ENCODE data around the gene LMCD1.

Gene LMCD1

DNA sequence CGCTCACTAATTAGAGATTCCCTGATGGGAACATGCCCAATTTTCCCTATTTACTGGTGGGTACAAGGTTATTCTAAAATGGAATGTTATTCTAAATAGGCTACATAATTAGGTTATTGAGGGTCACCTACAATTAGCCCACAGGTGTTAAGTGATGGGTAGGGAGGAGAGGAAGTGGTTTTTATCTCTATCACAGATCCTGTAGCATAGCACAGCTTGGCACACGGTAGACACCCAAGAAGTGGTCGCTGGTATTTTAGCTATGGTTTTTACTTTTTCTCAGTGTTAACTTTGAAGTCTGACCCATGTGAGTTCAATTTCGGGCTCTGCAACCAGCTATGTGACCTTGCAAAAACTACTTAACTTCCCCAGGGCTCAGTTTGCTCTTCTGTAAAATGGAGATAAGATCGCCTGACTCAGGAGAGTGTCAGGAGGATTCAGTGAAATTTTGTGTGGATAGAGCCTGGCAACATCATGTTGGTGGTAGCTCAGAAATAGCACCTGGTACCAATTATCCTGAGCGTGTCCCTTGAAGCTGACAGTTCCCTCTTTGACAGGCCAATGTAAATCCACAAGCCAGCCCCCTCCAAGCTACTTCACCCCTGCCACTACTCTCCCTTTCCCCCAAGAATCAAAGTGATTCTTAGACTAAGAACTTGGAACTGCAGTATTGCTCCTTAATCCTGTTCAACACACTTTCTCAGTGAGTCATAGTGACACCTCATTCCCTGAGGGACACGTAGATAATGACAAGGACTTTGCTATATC, 8.7 kb upstream of the LMCD1 start:
- peak; percentile 55 for DNase-seq (ENCODE audit: low read depth)

DNA sequence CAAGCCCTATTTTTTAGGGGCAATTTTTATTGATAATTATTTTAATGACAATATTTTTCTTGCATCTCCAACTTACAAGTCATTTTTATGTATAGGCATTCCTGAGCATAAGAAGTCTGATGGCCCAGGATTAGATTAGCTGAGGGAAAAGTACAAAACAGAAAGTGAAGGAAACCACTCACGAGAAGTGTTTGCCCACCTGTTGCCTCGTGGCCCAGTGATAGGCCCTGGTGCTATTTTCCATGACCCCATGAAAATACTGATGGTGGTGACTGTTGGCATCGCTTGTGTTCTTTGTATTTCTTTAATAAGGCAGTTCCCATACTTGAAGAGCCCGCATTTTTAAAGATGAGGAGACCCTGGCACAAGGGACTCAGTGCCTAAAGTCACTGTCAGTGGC, 7.9 kb upstream of the LMCD1 start:
- no peak overlapping the region for H3K4me3 ChIP-seq (ENCODE audit: control insufficient read depth, low read depth, low read length)
- TF ChIP-seq, protein P1, sequence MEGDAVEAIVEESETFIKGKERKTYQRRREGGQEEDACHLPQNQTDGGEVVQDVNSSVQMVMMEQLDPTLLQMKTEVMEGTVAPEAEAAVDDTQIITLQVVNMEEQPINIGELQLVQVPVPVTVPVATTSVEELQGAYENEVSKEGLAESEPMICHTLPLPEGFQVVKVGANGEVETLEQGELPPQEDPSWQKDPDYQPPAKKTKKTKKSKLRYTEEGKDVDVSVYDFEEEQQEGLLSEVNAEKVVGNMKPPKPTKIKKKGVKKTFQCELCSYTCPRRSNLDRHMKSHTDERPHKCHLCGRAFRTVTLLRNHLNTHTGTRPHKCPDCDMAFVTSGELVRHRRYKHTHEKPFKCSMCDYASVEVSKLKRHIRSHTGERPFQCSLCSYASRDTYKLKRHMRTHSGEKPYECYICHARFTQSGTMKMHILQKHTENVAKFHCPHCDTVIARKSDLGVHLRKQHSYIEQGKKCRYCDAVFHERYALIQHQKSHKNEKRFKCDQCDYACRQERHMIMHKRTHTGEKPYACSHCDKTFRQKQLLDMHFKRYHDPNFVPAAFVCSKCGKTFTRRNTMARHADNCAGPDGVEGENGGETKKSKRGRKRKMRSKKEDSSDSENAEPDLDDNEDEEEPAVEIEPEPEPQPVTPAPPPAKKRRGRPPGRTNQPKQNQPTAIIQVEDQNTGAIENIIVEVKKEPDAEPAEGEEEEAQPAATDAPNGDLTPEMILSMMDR (conservative IDR thresholded peaks at IDR 0.05; ENCODE audit: control insufficient read depth, insufficient read depth, low read depth, low read length), result no peak
- no peak for DNase-seq (ENCODE audit: low read depth)

More for the DNA sequence above, 8.7 kb upstream of the LMCD1 start:
- no peak overlapping the region for H3K4me3 ChIP-seq (ENCODE audit: control insufficient read depth, low read depth, low read length)
- TF ChIP-seq, protein P1 (conservative IDR thresholded peaks at IDR 0.05; ENCODE audit: control insufficient read depth, insufficient read depth, low read depth, low read length), result no peak

DNA sequence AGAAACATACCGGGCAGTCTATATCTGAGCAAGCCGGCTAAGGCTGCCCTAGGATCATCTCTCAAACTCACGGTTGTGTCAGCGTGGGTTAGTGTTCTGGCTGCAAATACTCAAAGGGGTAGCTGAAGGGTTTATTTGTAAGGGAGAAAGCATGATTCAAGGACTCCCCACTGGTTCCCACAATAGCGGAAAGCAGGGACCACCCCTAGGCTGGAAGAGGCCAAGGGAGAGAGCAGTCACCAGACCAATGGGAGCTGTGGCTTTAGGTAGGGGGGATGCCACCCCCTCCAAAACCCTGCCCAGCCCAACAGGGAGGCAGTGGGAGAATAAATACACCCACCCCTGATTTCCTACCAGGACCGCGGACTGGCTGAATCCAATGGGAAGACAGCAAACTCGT, 7.3 kb upstream of the LMCD1 start:
- no peak for DNase-seq (ENCODE audit: low read depth)
- no peak overlapping the region for H3K4me3 ChIP-seq (ENCODE audit: control insufficient read depth, low read depth, low read length)
- TF ChIP-seq, protein P1 (conservative IDR thresholded peaks at IDR 0.05; ENCODE audit: control insufficient read depth, insufficient read depth, low read depth, low read length), result no peak

GRCh38 chr3:8497582-8497981, 4.0 kb upstream of the LMCD1 start:
- DNase-seq (ENCODE audit: low read depth), result peak; percentile 83
- no peak overlapping the region for H3K4me3 ChIP-seq (ENCODE audit: control insufficient read depth, low read depth, low read length)
- TF ChIP-seq, protein P1 (conservative IDR thresholded peaks at IDR 0.05; ENCODE audit: control insufficient read depth, insufficient read depth, low read depth, low read length), result no peak

GRCh38 chr3:8499181-8499611, 2.4 kb upstream of the LMCD1 start:
- no peak overlapping the region for H3K4me3 ChIP-seq (ENCODE audit: control insufficient read depth, low read depth, low read length)
- TF ChIP-seq, protein P1 (conservative IDR thresholded peaks at IDR 0.05; ENCODE audit: control insufficient read depth, insufficient read depth, low read depth, low read length), result no peak
- no peak for DNase-seq (ENCODE audit: low read depth)

- TF ChIP-seq, protein P1 (conservative IDR thresholded peaks at IDR 0.05; ENCODE audit: control insufficient read depth, insufficient read depth, low read depth, low read length), result no peak
- H3K4me3 ChIP-seq (ENCODE audit: control insufficient read depth, low read depth, low read length), result no peak overlapping the region
- DNase-seq (ENCODE audit: low read depth), result peak; percentile 37
Measured at GRCh38 chr3:8500319-8500988, 1.2 kb upstream of the LMCD1 start.
